DMS79 treated with DMSO at 0.1 percent for 48 hours (cell line): ENCODE measurements around the gene ACER1.
"Not testable (repeated sequence)": the region's sequence is repeated elsewhere in the genome, so short reads cannot be mapped to it uniquely, and the experiment has no call there.

Source experiments
- DNase-seq: peaks from one replicate; lab custom pipeline; 2025; lab: John Stamatoyannopoulos, UW

Gene ACER1

GRCh38 chr19:6333439-6333838 is at the start of gene ACER1:
Gene ACER1 (minus strand): TSS chr19:6333612. CDS start chr19:6333551, 61 bp downstream.
- DNase-seq: no peak

- DNase-seq: no peak
These were observed 49.8 kb upstream of the ACER1 start for GRCh38 chr19:6383188-6383587.

- no peak for DNase-seq
These were observed 47.8 kb upstream of the ACER1 start for GRCh38 chr19:6381030-6381750.

GRCh38 chr19:6379744-6380143 is 46.3 kb upstream of the ACER1 start:
- DNase-seq: no peak

- DNase-seq: no peak
These were observed 45.1 kb upstream of the ACER1 start for GRCh38 chr19:6378486-6378885.

- DNase-seq: no peak
These were observed 44.6 kb upstream of the ACER1 start for GRCh38 chr19:6378041-6378440.

GRCh38 chr19:6376512-6377190 is 43.2 kb upstream of the ACER1 start:
- DNase-seq: no peak

- DNase-seq: no peak
These were observed 42.1 kb upstream of the ACER1 start, which contains the start of gene PSPN for GRCh38 chr19:6375411-6376010. Gene PSPN (minus strand): TSS chr19:6375933. CDS start chr19:6375849, 84 bp downstream.

GRCh38 chr19:6374711-6375410 is 41.4 kb upstream of the ACER1 start:
- no peak for DNase-seq

- DNase-seq: no peak
These were observed 40.8 kb upstream of the ACER1 start for GRCh38 chr19:6374161-6374709.

GRCh38 chr19:6373813-6374108 is 40.3 kb upstream of the ACER1 start:
- DNase-seq: no peak

- peak; percentile 95 for DNase-seq
These were observed 39.8 kb upstream of the ACER1 start for GRCh38 chr19:6373096-6373812.

GRCh38 chr19:6372594-6373095 is 39.2 kb upstream of the ACER1 start, which contains the start of gene ALKBH7:
Gene ALKBH7 (plus strand): TSS chr19:6372794. CDS start chr19:6372821, 27 bp downstream.
- peak; percentile 99 for DNase-seq

GRCh38 chr19:6364353-6364752 is 30.9 kb upstream of the ACER1 start:
- DNase-seq: no peak

- no peak for DNase-seq
These were observed 29.0 kb upstream of the ACER1 start for GRCh38 chr19:6362351-6362801.

- no peak for DNase-seq
These were observed 28.6 kb upstream of the ACER1 start for GRCh38 chr19:6362027-6362350.

GRCh38 chr19:6360857-6361216 is 27.4 kb upstream of the ACER1 start:
- DNase-seq: not testable (repeated sequence)

GRCh38 chr19:6360445-6360844 is 27.0 kb upstream of the ACER1 start:
- not testable (repeated sequence) for DNase-seq

- DNase-seq: no peak
These were observed 26.3 kb upstream of the ACER1 start for GRCh38 chr19:6359568-6360341.

GRCh38 chr19:6358003-6358402 is 24.6 kb upstream of the ACER1 start:
- no peak for DNase-seq

- DNase-seq: no peak
These were observed 23.8 kb upstream of the ACER1 start for GRCh38 chr19:6357174-6357573.
